CD4-positive, alpha-beta T cell treated with Interleukin-4 for 1 hour (primary cell): Measurements from ENCODE around the gene USP31.
A peak's percentile ranks its signal among the peaks of the same experiment; 100 is the strongest.

Source experiments
- DNase-seq, 2 donors: peaks; one replicate each; pipeline ENCODE4 v3.0.0-alpha.2; 2020 to 2022

Gene USP31

DNA sequence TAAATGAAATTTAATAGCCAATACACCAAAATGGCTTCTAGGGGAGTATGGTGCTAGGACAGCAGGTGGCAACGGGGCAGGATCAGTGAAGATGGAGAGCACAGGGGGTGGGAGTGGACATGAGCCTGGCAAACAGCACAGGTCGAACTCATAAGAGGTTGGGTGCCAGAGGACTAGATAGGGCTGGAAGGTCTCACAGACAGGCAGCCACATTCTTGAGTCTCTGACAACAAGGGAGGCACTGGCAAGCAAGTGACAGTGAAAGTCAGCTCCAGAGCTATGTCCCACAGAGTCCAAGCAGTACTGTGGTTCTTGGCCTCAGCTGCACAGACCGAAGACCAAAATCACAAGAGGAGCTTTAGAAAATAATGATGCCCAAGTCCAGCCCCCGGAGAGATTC, 61.2 kb downstream of the USP31 start:
- no peak for DNase-seq

DNA sequence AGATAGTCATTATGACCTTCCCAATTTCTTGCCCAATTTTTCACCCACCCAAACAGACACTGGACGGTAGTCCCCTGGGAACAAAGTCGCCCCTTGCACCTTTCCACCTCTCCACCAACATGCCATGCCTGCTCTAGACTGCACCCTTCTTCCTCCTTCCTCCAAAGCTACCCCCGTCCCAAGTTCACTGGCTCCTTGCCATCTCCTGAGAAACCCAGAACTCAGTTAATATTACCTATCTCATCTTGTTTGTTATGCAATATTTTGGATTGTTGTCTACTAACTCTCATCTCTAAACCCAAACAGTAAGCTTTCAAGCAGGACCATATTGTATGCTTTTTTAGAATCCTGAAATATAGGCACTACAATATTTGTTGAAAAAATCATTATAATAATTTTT, 63.3 kb downstream of the USP31 start:
- DNase-seq = no peak

DNA sequence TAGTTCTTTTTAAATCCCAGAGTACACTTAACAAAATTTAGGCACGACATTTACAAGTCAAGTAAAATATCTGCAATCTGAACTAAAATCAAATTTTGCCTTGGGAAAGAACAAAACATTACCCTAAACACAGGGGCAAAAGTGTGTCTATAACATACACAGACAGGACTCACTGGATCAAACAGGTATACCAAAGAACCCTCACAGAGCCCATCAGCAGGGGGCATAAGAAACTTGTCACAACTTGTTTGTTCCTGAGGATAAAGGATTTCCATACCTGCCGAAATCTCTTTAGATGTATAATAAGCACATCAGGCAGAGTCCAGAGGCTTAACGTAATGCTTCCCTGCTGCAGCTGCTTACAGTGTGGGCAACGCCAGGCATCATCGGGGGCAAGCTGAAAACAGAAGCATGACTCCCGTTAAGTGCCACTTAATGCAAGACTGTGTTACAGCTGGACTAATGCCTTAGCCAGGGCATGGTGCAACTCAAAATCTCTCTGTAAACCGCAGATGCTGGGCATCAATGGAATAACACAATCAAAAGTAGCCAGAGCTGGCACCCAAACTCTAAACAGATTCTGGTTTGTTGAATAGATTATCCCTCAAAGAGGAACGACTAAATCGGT, 67.0 kb downstream of the USP31 start:
- no peak for DNase-seq

DNA sequence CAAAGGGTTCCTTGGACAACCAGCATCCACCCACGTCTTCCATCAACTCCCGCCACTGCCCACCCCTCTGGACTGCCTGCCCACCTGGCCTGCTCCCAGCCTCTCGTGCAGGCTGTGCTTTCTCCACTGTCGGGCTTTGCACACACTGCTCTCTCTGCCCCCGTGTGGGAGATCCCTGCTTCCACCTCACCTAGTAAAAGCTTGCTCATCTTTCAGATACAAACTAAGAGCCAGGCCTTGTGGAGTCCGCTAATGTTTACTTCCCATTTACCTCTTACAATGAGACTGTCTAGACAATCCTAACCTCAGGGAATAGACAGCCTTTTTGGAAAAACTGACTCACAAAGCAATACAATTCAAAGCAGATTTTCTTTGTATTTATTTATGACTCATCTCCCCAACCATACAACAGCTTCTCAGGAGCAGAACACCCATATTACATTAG, 67.6 kb downstream of the USP31 start:
- DNase-seq = no peak

DNA sequence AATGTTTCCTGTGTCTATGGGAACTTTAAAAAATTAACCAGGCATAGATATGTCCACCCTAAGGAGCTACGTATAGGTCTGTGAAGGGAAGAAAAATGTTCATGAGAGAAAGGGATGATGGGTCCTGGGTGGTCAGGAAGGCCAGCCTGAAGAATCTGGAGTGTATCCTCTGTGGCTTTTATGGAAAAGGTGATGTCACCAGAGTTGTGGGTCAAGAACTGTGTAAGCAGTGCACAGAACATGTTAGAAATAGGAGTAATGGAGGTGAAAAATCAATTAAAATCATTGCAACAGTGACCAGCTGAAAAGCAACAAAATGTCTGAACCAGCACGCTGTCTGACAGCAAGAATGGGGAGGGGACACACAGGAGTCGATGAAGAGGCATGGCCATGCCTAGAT, 68.5 kb downstream of the USP31 start:
- DNase-seq = no peak

DNA sequence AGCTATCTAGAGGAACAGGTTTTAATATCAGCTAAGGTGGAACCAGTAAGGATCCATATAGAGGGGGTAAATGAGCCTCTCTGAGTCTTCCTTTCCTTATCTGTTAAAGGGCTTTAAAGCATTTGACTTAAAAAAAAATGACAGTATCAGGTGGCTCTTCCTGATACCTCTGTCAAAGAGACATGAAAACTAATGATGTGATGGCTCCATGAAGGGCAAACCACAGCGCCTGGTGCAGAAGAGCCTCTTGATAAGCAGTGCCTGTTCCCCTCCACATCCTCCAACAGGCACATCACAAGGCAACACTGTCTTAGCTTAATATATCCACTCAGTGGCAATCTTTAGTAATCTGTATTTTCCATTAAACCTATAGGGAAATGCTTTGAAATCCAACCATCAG, 68.9 kb downstream of the USP31 start:
- no peak for DNase-seq

DNA sequence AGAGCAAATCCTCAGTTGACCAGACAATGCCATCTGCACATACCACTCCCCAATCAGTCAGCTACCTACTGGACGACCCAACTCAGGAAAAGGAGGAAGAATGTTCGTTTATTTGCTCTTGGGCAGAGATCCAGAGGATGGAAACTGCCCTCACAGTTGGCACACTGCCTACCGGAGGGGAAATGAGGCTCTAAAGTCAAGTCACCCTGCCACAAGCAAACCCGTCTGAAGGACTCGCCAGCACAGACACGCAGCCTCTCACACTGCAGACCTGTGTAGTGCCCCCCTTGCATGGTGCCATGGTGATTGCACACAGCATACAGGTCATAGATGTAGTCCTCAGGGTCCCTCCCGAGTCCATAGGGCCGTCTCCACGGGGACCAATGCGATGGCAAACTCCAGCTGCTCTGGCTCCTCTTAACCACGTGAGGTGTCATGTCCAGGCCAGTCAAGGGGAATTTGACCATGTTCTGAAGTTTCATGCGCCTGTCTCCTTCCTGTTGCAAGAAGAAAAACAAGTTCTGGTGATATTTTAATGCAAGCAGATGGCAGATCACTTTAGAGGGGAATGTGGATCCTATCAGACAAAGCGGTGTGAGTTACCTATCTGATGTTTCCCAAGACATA, 69.5 kb downstream of the USP31 start:
- DNase-seq = no peak

DNA sequence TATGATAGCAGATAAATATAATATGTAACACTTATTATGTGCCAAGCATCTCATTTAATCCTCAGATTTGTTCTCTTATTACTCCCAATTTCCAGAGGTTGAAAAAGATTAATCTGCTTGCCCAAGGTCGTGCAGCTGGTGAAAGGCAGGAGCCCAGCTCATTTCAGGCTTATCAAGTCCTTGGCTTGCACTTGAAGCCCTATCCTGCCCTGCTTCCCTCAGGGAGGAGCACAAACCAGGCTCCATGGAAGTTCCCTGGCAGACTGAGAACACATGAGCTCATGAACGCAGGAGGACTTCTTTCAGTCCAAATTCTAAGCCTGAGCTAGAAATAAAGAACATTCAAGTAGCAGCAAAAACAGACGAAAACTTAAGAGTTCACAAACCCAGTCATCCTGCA, 74.8 kb downstream of the USP31 start:
- DNase-seq = no peak

DNA sequence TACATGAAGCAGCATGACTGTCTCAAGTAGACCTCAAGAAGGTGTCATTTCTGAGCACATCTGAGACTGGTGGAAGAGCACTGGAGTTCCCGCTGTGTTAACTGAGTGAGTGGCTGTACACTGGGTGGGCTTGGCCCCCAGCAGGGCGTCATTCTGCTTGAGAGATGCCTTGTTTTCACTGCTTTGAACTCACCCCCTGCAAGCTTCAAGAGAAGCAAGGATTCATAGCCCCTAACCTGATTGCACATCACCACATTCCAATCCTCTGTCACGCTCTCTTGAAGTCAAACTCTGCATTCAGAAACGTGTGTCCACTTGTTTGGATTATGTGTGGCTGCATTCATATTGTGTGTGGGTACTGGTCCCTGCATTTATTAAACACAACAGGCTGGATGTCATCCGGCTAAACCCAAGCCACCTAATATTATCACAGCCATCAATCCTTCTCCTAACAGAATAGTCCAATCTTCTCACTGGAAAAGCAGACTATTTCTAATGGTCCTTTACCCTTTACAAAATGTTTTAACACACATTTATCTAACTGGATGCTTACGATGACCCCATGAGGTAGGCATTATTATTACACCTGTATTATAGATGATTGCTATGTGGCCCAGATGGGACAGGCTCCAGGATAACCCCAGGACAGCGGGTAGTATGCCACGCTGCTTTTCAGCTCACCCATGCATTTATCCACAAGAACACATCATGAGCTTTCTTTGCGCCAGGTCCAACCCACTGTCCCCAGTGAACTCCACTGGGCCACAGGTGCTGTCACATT, 76.3 kb downstream of the USP31 start:
- no peak for DNase-seq

DNA sequence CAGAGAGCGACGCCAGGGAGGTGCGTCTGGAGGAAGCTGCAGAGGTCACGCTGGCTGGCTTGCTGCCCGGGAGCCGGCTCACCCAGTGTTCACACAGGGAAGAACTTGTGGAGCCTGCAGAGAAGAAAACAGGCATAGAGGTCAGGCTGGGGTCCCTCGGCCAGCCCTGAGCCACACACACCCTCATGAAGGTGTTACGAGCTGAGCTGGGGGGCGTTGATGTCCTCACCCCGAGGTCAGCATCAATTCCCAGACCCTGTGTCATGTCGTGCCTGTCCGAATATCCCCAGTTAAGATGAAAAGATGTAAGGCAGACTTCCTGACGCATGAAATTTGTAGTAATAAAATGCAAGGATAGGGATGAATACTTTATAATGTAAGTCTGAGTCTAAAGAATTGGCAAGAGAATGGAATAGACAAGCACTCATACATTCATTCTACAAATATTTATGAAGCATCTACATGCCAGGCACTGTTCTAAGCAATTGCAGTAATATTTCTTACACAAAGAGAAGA, 77.1 kb downstream of the USP31 start:
- no peak for DNase-seq

DNA sequence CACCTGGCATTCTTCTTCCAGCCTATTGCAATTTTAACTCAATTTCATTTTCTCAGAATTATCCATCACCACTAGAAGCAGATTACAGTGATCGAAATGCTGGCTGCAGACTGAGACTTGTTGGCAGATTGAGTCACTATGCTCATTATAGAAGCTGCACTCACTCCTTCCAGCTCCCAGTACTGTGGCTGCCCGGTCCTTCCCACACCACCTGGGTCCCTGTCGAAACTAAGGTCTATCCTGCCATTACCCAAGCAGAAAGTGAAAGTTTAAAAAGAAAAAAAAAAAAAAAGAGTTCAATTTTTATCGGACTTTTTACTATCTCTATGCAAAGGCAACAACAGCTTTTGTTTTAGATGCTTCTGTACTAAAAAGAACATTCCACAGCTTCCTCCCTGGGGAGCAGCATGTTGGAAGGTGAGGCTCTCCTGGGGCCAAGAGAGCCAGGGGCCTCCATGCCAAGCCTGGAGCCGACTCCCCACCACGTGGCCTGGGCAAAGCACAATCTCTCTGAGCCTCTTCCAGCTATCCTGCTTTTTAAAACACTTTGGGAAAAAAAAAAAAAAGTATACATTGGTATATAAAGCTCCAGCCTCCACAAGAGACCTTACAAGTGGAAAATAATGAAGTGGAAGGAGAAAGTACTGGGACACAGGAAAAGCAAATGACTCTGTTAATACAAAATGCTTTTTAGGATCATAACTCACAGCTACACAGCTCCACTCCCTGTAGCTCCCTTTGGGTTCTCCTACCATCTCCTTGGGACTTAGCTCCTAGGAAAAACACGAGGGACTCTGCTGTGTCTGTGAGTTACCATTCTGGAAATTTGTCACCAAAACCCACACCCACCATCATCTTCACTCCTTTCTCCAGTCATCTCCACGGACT, 77.8 kb downstream of the USP31 start:
- no peak for DNase-seq

DNA sequence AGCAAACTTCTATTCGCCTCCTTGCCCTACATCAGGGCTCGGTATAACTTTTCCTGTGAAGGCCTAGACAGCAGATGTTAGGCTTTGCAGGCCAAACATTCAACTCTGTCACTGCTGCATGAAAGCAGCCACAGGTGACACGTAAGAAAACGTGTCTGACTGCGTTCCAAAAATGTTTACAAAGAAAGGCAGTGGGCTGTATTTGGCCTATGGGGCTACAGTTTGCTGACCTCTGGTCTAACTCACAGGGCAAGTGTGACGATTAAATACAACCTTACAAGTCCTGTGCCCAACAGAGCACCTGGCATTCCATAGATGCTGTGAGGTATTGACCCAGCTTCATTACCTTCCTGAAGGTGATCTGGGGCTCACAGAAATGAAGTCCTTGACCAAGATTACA, 79.4 kb downstream of the USP31 start:
- DNase-seq = no peak

DNA sequence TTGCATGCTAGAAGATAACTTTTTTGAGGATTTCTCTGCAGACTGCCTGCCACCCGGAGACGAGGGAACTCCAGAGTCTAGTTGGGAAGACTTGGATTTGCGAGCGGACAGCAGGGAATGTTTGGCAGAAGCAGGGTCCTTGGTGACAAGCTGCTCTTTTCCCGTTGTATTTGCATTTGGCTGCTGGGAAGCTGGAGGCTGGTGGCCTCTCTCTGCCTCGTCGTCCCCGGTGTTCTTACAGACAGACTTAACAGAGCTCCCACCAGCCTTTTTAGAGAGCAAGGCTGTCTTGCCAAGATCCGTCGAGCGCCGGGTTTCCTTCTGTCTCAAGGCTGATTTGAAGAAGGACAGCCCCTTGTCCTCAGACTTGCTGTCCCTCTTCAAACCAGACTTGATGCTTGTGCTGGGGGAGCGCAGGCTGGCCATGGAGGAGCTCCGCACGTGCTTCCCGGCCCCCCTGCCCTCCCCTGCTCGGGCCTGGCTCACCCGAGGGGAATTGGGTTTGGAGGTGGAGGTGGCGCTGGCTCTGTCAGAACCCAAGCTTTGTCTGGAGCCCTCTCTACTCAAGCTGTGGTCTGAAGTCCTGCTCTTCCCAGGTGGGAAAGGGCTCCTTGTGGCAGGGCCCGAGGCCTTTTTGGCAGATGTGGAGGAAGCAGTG, 81.0 kb downstream of the USP31 start:
- DNase-seq = no peak

DNA sequence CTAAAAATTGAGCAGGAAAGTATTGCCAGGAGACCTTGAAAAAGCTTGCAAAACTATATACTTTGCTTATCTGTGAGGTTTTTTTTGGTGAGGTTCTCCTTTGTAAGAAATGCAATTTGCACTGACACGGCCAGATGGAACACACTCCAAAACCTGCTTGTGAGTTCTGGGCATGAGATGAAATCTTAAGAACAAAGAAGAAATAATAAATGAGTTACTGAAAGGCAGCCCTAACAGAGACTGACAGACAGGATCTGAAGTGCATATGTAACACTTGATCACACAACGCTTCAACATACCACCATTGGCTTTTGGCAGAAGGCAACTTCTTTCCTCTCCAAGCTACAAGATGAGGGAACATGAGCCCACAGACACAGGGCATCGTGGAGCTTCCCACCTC, 82.6 kb downstream of the USP31 start:
- DNase-seq = no peak

DNA sequence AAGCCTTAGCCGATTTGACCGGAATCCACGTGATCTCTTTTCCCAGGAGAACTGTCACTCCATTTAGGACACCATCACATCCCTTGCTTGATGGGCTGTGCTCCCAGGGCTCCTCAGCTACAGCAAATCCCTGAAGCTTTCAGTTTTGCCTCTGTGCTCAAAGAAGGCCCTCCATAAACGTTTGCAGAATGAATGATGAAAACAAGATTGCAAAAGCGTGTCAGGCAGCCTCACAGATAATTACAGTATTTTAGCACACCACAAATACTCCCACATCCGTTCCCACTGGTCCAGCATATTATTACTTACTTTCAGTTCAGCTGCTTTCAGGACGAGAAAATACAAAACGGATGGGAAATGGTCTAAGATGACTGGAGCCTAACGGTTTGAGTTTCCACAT, 84.6 kb downstream of the USP31 start:
- DNase-seq = no peak

DNA sequence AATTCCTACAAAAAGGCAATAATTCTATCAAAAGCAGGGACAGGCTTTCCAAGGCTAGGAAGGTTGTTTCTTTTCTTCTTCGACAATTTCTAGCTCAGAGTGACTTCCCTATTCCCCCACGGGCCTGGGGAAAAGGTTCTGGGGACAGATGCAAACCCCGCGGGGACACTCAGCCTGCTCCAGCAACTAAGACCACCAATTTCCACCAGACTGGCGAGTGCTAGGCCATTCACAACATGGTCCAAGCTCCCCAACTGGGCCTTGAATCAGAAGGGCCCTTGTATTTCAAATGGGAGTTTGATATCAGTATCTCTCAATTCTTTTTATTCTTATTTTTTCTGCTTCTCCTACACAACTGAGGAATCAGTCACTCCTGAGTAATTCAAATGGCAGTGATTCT, 86.7 kb downstream of the USP31 start:
- no peak for DNase-seq

DNA sequence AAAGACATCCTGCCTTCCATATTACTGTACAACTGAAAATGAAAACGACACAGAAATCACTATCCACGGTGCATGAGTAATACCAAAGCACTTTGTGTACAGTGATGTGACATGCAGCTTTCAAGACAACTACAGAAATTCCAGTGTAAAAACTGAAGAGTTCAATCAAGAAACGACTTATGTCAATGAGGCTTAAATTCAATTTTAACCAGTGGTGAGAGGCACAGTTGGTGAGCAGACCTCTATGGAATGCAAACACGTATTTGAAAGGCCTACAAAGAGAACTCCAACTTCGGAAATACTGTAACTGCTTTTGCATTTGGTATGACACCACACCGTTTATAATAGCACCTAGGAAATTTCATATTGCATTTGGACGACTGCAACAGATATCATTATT, 87.6 kb downstream of the USP31 start:
- DNase-seq = no peak

DNA sequence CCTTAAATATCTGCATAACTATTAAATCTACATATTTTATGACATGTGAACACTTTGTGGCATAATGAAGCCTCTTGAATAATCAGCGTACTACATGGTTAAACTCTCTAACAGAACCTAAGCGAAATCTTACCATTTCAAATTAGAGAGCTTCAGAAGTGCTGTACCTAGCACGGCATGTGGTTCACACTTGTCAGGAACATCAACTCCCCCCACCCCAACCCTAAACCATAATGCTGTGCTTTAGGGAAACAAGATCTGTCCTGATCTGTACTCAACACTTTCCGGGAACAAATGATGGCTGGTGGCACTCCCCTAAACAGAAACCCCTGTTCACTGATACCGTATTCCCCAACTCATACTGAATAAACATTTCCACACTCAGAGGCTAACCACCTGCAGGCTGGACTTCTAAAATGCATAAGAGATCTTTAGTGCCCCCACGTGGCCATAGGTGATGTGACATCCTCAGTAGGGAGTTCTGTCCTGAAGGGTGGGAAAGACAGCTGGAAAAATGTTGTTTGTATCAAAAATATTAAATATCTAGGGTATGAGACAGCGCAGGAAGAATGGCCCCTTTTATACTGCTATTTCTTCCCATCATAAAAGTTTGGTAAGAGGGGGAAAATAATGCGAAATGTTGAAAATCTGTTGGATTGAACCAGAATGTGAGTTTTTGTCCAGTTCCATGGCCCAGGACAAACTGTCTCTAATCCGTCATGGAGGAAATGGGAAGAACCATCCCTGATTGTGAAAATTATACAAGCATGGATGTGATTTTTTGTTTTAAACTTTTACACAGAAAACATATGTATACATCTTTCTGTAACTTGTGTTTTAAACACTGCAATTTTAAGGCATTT, 88.6 kb downstream of the USP31 start:
- peak; percentile 42 to 47 for DNase-seq

DNA sequence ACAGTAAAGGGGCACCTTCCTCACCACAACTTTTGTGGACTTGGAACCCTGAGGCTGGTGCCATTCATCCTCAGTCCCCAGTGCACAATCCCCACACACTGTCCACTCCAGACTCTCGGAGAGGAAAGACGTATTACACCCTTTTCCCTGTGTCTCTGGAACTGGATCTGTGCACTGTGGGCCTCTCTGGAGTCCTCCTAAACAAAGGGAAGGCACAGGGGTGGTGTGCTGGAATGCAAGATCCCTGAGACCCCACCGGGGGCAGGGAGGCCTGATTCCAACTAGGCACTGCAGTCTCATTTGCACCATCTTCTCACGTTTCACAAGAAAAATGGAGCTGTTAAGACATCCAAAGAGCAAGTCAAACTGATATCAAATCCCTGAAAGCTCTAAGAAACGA, 89.8 kb downstream of the USP31 start:
- no peak for DNase-seq

DNA sequence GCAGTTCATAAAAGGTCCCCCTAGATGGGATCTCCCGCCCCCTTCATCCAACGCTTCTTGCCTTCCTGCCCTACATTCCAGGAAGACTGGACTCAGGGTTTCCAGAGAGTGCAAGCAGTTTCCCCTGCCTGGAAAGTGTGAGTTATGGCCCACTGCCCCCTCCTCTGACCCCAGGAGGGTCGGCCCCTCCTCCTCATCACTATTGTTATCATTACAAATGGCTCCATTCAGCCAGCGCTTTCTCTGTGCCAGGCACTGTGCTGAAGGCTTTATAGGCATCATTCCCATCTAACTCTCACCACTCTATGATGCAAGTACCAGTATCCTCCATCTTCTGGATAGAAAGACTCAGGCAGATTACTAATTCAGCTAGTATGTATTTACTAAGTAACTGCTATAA, 90.7 kb downstream of the USP31 start:
- DNase-seq = no peak

DNA sequence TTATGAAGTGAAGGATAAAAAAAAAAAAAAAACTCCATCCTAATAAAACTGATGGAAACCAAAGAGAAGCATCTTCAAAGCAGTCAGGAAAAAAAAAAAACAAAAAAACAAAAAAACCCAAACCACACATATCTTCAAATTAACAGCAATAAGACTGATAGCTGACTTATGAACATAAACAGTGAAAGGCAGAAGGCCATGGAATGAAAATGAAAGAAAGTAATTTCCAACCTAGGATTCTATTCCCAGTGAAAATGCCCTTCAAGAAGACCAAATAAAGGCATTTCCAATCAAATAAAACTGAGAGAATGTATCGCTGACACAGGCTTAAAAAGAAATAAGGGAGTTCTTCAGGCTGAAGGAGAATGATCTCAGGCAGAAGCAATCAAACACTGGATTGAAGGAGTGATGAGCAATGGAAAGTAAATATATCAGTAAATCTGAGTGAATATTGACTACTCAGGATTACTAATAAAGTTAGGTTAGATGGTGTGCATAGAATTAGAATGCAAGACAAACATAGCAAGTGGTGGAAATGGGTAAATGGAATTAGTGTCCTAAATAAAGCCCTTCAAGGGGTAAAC, 92.1 kb downstream of the USP31 start:
- no peak for DNase-seq
